HFFc6 (cell line): ENCODE measurements around the gene HBG2. TPM values are rescaled to one million over a fixed set of nuclear protein-coding genes. Genes with fewer than 3 reads are reported as not detected.
"Not testable (repeated sequence)": the region's sequence is repeated elsewhere in the genome, so short reads cannot be mapped to it uniquely, and the experiment has no call there.

Experiments used
- DNase-seq: peaks from one replicate; pipeline ENCODE4 v3.0.0-alpha.2; 2018
- H3K27ac Mint-ChIP-seq: 2 replicates; pipeline ENCODE4 v1.8.0; 2020; ENCODE audit warnings: mild to moderate bottlenecking, mixed read lengths
- H3K27me3 Mint-ChIP-seq: 2 replicates; pipeline ENCODE4 v1.8.0; 2021; ENCODE audit warnings: mild to moderate bottlenecking, moderate library complexity, mixed read lengths; ENCODE audit not compliant: insufficient read depth
- H3K36me3 Mint-ChIP-seq: 2 replicates; pipeline ENCODE4 v1.8.0; 2021; ENCODE audit warnings: low read depth, mixed read lengths
- H3K4me1 Mint-ChIP-seq: 2 replicates; pipeline ENCODE4 v1.8.0; 2020; ENCODE audit warnings: low read depth, mixed read lengths
- H3K4me3 Mint-ChIP-seq: 2 replicates; pipeline ENCODE4 v1.8.0; 2020; ENCODE audit warnings: mild to moderate bottlenecking, moderate library complexity, mixed read lengths
- H3K9me3 Mint-ChIP-seq: 2 replicates; pipeline ENCODE4 v1.8.0; 2020; ENCODE audit warnings: mild to moderate bottlenecking, mixed read lengths
- total RNA-seq, 6 experiments: library from RNA; stranded (reverse); fragmentation: NEBNext Ultra II Directional; extraction: Animal tissue kit (Norgen Biotek cat#: 25700); gene quantifications; 2 replicates in 1 of 6; 3 replicates in 5 of 6; pipeline ENCODE4 v1.2.3, GENCODE V29; 2021
- TF ChIP-seq, protein P1 (sequence below): fragments of 200-600 bp; sonication (generic); IDR thresholded peaks from 2 replicates; pipeline ENCODE4 v1.5.0; 2021; ENCODE audit warnings: antibody characterized with exemption, mild to moderate bottlenecking

The HBG2 gene
- total RNA-seq, 6 experiments from 2014 or later, result not detected

DNA sequence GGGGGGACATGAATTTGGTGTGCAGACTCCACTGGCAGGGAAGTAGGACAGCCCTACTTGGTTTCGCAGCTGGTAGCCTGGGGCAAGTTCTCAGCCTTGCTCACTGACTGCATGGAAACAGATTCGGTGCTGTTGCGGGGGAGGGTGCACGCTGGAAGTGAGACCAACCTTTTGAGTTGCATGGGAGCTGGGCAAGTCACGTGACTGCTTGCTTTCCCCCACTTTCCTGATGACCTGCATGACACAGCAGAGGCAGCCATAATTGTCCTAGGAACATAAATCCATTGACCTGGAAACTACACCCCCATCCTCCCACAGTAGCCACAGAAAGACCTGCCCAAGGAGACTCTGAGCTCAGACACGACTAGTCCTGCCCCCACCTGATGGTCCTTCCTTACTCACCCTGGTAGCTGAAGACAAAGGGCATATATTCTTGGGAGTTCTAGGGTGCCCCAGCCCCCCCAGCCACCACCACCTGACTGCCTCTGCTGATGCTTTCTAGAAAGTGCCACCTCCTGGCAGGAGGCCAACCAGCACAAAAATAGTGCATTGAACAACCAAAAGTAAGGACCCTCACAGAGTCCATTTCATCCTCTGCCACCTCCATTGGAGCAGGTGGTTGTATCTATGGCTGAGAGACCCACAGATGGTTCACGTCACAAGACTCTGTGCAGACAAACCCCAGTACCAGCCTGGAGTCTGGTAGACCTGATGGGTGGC lies 4.1 kb upstream of the HBG2 start:
- no peaks in the 10 kb centered on the region for H3K4me1 Mint-ChIP-seq

DNA sequence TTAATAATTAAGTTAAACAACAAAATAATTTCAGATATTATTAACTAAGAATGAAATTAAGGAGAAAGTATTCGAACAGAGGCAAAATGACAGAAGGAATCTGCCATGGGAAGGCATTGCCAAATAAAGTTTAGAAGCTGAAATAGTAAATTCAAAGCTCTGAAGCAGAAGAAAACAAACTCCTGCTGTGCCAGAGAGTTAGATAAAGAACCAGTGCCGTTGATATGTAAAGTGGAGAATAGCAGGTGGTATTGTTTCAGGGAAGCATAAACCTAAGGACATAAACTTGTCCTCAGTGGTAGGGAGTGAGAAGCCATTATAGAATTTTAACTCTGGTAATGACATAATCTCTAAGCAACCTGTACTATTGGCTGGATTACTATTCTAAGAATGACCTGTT lies 2.7 kb upstream of the HBG2 start:
- Mint-ChIP-seq H3K27me3 (peaks cover under 1% of the 10 kb centered on the region), H3K36me3 (peaks cover 9% of the 10 kb centered on the region; the same call in 1 of the 2 replicates), H3K4me1 (peaks cover 7% of the 10 kb centered on the region; the same call in 1 of the 2 replicates), H3K9me3 (no peaks in the 10 kb centered on the region), H3K4me3 (no peak overlapping the region), H3K27ac (no peak overlapping the region)
- DNase-seq, result no peak
- TF ChIP-seq, protein P1, sequence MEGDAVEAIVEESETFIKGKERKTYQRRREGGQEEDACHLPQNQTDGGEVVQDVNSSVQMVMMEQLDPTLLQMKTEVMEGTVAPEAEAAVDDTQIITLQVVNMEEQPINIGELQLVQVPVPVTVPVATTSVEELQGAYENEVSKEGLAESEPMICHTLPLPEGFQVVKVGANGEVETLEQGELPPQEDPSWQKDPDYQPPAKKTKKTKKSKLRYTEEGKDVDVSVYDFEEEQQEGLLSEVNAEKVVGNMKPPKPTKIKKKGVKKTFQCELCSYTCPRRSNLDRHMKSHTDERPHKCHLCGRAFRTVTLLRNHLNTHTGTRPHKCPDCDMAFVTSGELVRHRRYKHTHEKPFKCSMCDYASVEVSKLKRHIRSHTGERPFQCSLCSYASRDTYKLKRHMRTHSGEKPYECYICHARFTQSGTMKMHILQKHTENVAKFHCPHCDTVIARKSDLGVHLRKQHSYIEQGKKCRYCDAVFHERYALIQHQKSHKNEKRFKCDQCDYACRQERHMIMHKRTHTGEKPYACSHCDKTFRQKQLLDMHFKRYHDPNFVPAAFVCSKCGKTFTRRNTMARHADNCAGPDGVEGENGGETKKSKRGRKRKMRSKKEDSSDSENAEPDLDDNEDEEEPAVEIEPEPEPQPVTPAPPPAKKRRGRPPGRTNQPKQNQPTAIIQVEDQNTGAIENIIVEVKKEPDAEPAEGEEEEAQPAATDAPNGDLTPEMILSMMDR, result no peak

More for the DNA sequence above, 4.1 kb upstream of the HBG2 start:
- no peaks in the 10 kb centered on the region for H3K9me3 Mint-ChIP-seq
- TF ChIP-seq, protein P1, result no peak
- peaks cover 9% of the 10 kb centered on the region; the same call in 1 of the 2 replicates for H3K36me3 Mint-ChIP-seq
- no peak overlapping the region for H3K27ac Mint-ChIP-seq
- no peak for DNase-seq
- H3K4me3 Mint-ChIP-seq, result no peak overlapping the region
- no peaks in the 10 kb centered on the region; the same call in 1 of the 2 replicates for H3K27me3 Mint-ChIP-seq

DNA sequence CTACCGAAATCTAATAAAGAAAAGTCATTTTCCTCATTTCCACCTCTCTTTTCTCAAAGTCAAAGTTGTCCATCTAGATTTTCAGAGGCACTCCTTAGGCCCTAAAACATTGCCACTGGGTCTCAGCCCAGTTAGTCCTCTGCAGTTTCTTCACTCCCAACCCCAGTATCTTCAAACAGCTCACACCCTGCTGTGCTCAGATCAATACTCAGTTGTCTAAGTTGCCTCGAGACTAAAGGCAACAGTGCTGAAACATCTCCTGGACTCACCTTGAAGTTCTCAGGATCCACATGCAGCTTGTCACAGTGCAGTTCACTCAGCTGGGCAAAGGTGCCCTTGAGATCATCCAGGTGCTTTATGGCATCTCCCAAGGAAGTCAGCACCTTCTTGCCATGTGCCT lies 558 bp downstream of the HBG2 start:
- H3K27ac Mint-ChIP-seq, H3K27me3 Mint-ChIP-seq, H3K36me3 Mint-ChIP-seq, H3K9me3 Mint-ChIP-seq, DNase-seq, H3K4me3 Mint-ChIP-seq: not testable (repeated sequence)
- peaks cover 11% of the 10 kb centered on the region; the same call in 1 of the 2 replicates for H3K4me1 Mint-ChIP-seq

DNA sequence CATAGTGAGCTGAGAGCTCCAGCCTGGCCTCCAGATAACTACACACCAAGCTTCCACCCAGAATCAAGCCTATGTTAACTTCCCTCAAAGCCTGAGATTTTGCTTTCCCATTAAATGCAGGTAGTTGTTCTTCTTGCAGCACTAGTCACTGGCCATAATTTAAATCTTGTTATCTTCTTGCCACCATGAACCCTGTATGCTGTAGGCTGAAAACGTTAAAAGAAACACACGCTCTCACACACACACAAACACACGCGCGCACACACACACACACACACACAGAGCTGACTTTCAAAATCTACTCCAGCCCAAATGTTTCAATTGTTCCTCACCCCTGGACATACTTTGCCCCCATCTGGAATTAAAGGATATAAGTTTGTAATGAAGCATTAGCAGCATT lies 1.1 kb downstream of the HBG2 start:
- H3K9me3 Mint-ChIP-seq, DNase-seq, H3K36me3 Mint-ChIP-seq, H3K27me3 Mint-ChIP-seq, H3K27ac Mint-ChIP-seq, H3K4me3 Mint-ChIP-seq: not testable (repeated sequence)
- H3K4me1 Mint-ChIP-seq, result peaks cover 11% of the 10 kb centered on the region; the same call in 1 of the 2 replicates

DNA sequence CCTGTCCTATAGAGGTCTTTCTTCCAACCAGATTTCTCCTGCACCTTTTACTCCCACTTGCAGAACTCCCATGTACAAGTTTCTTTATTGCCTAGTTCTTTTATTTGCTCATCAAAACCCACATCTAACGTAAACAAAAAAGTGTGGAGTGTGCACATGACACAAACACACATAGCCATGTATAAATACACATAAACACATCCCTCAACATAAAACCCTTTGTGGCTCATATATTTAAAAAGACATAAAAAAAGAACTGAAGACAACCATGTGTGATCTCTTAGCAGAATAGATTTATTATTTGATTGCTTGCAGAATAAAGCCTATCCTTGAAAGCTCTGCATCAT lies 1.7 kb downstream of the HBG2 start:
- H3K4me1 Mint-ChIP-seq, result peaks cover 12% of the 10 kb centered on the region
- H3K4me3 Mint-ChIP-seq, result no peak overlapping the region
- TF ChIP-seq, protein P1, result no peak

DNA sequence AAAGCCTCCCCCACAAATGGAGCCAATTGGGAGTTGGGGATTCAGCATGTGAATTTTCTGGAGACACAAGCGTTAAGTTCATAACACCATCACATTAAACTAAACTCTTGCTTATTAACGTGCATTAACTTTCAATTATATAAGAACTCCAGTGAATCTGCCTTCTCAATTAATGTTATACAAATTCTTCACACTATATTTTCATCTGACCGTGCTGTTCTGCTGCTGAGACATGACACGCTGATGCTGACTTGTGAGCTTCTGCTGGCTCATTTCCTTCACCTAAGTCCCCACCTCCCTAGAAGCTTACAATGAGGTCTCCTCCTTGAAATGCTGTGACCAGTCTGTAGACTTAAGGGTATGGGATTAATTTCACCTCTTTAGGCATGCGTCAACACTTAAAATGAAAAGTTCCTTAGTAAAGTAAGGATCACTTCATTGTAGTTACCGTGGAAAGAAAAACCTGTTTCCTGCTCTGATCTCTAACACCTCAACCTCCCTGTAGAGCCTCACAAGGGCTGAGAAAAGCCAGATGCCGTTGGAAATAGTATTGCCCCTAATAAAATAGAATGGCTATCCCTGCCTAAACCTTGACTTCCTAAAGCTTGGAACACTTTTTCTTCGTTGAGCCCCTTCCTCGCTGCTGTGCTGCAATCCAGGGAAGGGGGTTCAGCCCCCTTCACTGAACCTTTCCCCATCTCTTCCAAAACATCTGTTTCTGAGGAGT lies 2.2 kb downstream of the HBG2 start:
- no peak for DNase-seq
- TF ChIP-seq, protein P1, result no peak
- H3K9me3 Mint-ChIP-seq, result no peaks in the 10 kb centered on the region
- H3K27ac Mint-ChIP-seq, result no peak overlapping the region
- H3K4me1 Mint-ChIP-seq, result peaks cover 17% of the 10 kb centered on the region
- no peaks in the 10 kb centered on the region for H3K36me3 Mint-ChIP-seq
- H3K27me3 Mint-ChIP-seq, result peaks cover 2% of the 10 kb centered on the region
- no peak overlapping the region for H3K4me3 Mint-ChIP-seq

More for the DNA sequence above, 1.7 kb downstream of the HBG2 start:
- peaks cover 2% of the 10 kb centered on the region for H3K27me3 Mint-ChIP-seq
- no peaks in the 10 kb centered on the region for H3K36me3 Mint-ChIP-seq
- no peak for DNase-seq
- no peaks in the 10 kb centered on the region for H3K9me3 Mint-ChIP-seq
- no peak overlapping the region for H3K27ac Mint-ChIP-seq
